ENCODE results near the gene PRPF19.

Gene PRPF19

GRCh38 chr11:60905551-60906113 lies 753 bp downstream of the PRPF19 start:
- DNase-seq (ENCODE audit: low read depth): no peak

- no peak for DNase-seq (ENCODE audit: low read depth)
Observed at GRCh38 chr11:60905047-60905446, 1.3 kb downstream of the PRPF19 start.

- DNase-seq (ENCODE audit: low read depth): no peak
Observed at GRCh38 chr11:60902625-60903024, 3.8 kb downstream of the PRPF19 start.

- no peak for DNase-seq (ENCODE audit: low read depth)
Observed at GRCh38 chr11:60900673-60901404, 5.5 kb downstream of the PRPF19 start.

GRCh38 chr11:60899977-60900376 lies 6.4 kb downstream of the PRPF19 start:
- no peak for DNase-seq (ENCODE audit: low read depth)

- no peak for DNase-seq (ENCODE audit: low read depth)
Observed at GRCh38 chr11:60899046-60899936, 7.1 kb downstream of the PRPF19 start.

GRCh38 chr11:60897496-60897895 lies 8.9 kb downstream of the PRPF19 start:
- DNase-seq (ENCODE audit: low read depth): no peak

GRCh38 chr11:60895687-60896086 lies 10.7 kb downstream of the PRPF19 start:
- DNase-seq (ENCODE audit: low read depth): no peak

GRCh38 chr11:60891103-60891741 lies 15.2 kb downstream of the PRPF19 start:
- no peak for DNase-seq (ENCODE audit: low read depth)

GRCh38 chr11:60890696-60891095 lies 15.7 kb downstream of the PRPF19 start:
- DNase-seq (ENCODE audit: low read depth): no peak

- DNase-seq (ENCODE audit: low read depth): no peak
Observed at GRCh38 chr11:60889869-60890311, 16.5 kb downstream of the PRPF19 start.

GRCh38 chr11:60887556-60887955 lies 18.8 kb downstream of the PRPF19 start:
- DNase-seq (ENCODE audit: low read depth): no peak

GRCh38 chr11:60880643-60881282 lies 25.6 kb downstream of the PRPF19 start:
- no peak for DNase-seq (ENCODE audit: low read depth)

GRCh38 chr11:60879971-60880588 lies 26.3 kb downstream of the PRPF19 start:
- DNase-seq (ENCODE audit: low read depth): no peak

- DNase-seq (ENCODE audit: low read depth): no peak
Observed at GRCh38 chr11:60879104-60879503, 27.3 kb downstream of the PRPF19 start.

GRCh38 chr11:60878245-60879101 lies 27.9 kb downstream of the PRPF19 start:
- DNase-seq (ENCODE audit: low read depth): no peak

GRCh38 chr11:60876168-60876485 lies 30.3 kb downstream of the PRPF19 start:
- no peak for DNase-seq (ENCODE audit: low read depth)

- DNase-seq (ENCODE audit: low read depth): no peak
Observed at GRCh38 chr11:60875366-60876167, 30.8 kb downstream of the PRPF19 start.

Data from T follicular helper cell (primary cell).